ENCODE measurements around the gene ARL13B.
"Not testable (repeated sequence)": the region's sequence is repeated elsewhere in the genome, so short reads cannot be mapped to it uniquely, and the experiment has no call there.

The ARL13B gene

DNA sequence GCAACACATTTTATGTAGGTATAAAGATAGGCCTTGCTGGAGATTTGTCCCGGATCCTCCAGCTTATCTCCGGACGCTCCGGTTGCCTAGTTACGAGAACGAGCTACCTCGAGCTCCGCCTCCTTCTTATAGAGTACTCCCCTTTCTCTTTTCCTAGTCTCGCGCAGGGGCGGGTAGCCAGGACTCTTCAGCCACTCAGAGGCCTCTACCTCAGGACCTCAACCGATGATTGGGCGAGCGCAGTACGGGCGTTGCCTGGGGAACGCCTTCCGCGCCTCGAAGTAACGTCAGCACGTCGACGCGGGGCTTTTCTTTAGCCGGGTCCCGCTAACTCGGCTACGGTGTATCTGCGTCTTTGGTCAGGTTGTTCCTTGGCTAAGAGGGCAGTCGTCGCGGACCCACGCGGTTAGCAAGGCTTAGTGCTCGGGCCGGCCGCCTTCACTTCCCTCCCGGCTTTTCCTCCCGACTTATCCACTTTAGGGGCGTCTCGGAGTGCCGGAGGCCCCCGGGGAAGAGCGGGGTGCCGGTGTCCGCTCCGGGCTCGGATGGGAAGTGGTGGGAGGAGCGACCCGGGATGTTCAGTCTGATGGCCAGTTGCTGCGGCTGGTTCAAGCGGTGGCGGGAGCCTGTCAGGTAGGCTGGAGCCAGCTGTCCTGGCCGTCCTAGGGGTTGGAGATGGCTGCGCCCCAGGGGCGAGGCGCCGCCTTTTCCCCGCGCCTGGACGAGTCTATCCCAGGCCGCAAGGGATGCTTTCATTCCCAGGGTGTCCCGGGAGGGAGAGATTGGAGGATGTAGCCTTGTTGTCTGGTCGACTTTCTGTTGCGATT lies at the start of gene ARL13B:
Gene ARL13B (plus strand): TSS at position 306 of the 827 bp plus-strand sequence. CDS start 269 bp downstream, at position 575.
- Histone ChIP-seq H3K4me3 (peak within 1 kb of the TSS; percentile 98), H3K27ac (peak within 1 kb of the TSS; percentile 93 to 94)
- peak; percentile 99 for DNase-seq (ENCODE audit: low spot score)
- no peak for TF ChIP-seq CTCF (IDR thresholded peaks at IDR 0.05)

DNA sequence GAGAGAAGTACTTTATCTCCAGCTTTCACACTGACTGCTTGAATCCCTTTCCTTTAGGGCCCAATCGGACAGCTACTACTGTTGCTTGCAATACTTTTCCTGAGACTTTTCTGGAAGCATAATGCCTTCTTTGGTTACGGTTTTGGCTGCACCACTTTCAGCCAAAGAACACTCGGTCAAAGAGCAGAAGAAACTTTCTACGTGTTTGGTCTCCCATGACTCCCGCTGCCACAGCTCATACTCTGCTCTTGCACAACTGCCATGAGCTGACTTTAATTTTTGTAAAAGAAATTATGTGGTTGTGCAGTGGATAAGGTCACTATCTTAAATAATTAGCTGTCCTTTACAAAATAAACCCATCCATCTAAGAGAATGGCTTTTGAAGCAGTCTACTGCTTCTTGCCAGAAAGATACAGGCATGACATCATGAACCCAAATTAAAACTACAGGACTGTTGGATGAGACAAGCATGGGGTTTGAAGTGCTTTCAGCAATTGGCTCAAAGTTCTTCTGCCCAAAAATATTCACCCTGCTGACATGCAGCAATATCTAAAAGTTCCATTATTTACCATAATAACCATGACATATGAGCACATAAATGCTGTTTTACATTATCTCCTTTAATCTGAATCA lies 48.2 kb upstream of the ARL13B start:
- no peak for TF ChIP-seq CTCF (IDR thresholded peaks at IDR 0.05)
- Histone ChIP-seq H3K4me3 (no peak overlapping the region), H3K27ac (no peak overlapping the region)
- DNase-seq (ENCODE audit: low spot score) = no peak

DNA sequence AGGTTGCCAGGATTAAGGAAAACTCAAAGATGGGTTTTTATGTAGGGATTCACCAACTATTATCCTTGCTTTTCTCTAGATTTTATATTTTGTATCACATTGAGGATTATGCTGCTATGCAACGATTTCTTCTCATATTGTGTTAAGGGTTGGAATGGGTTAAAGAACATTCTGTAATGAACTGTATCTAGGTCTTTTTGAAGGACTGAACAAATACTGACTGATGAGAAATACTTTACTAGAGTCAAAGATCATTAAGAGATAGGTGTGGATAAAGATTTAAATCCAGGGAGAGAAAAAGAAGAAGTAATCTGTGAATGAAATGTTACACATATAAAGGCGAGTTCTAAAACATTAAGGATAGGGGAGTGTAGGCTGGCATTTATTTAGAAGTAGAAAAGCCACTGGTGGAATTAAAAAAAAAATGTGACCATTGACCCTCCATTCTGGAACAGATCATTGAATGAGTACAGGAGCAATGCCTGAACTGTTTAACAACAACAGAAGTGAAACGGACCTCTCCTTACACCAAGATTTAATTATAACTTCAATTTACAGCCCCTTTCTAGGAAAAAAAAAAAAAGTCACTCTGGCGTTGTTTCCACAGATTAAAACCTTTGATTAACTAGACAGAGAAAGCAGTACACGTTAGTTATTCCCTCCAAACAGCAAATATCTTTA lies 45.4 kb upstream of the ARL13B start:
- Histone ChIP-seq H3K4me3 (no peak overlapping the region), H3K27ac (no peak overlapping the region)
- TF ChIP-seq CTCF (IDR thresholded peaks at IDR 0.05) = no peak
- DNase-seq (ENCODE audit: low spot score) = no peak

DNA sequence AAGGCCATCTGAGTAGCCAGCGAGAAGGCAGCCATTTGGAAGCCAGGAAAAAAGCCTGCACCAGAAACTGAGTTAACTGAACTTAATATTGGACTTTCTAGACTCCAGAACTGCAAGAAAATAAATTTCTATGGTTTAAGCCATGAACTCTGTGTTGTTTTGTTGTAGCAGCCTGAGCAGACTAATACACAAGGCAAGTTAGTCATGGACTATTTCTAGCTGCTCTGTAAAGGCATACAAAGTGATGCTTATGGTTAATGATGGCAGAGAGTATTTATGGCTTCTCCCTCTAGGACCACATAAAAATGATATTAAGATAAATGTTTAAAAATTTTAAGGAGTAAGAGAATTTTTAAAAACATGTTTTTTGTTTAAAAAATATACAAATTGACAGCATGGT lies 43.4 kb upstream of the ARL13B start:
- no peak overlapping the region for H3K4me3 ChIP-seq
- TF ChIP-seq CTCF (IDR thresholded peaks at IDR 0.05) = no peak
- no peak overlapping the region for H3K27ac ChIP-seq
- no peak for DNase-seq (ENCODE audit: low spot score)

GRCh38 chr3:93937485-93937884 lies 42.5 kb upstream of the ARL13B start:
- H3K4me3 ChIP-seq; DNase-seq (ENCODE audit: low spot score); H3K27ac ChIP-seq: not testable (repeated sequence)

DNA sequence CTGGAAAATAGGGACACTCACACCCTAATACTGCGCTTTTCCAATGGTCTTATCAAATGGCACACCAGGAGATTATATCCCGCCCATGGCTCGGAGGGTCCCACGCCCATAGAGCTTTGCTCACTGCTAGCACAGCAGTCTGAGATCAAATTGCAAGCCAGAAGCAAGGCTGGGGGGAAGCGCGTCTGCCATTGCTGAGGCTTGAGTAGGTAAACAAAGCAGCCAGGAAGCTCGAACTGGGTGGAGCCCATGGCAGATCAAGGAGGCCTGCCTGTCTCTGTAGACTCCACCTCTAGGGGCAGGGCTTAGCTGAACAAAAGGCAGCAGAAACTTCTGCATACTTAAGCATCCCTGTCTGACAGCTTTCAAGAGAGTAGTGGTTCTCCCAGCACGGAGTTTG lies 30.0 kb upstream of the ARL13B start:
- not testable (repeated sequence) for H3K27ac ChIP-seq; H3K4me3 ChIP-seq; DNase-seq (ENCODE audit: low spot score)

DNA sequence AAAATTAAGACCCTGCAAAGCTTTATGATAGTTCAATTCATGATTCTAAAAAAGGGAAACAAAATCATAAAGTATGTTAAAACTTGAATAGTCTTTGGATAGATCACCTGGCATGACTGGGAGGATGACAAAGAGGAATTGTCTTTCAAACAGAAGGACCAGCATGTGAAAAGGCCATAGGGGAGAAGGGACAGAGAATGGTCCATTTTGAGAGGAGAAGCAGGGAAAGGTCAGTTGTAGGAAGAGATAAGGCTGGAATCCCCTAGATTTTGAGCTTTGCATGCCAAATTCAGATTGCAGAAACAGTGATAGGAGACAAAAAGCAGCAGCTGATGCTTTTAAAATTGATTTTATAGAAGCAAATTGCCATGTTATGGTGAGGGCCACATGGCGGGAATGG lies 18.9 kb upstream of the ARL13B start:
- TF ChIP-seq CTCF (IDR thresholded peaks at IDR 0.05) = no peak
- Histone ChIP-seq H3K27ac (no peak overlapping the region), H3K4me3 (no peak overlapping the region)
- no peak for DNase-seq (ENCODE audit: low spot score)

GRCh38 chr3:93961489-93961888 lies 18.5 kb upstream of the ARL13B start:
- no peak for TF ChIP-seq CTCF (IDR thresholded peaks at IDR 0.05)
- no peak for DNase-seq (ENCODE audit: low spot score)
- no peak overlapping the region for H3K27ac ChIP-seq
- no peak overlapping the region for H3K4me3 ChIP-seq

Data from coronary artery (tissue), 2 donors.